Body of pancreas (tissue), 4 donors: ENCODE results near the gene CHST10.

Source experiments
- POLR2A ChIP-seq, 3 donors: fragments of 450-650 bp; IDR thresholded peaks; one replicate each; pipeline ENCODE4 v1.6.1; 2016; ENCODE audit warnings: antibody characterized with exemption in 3 of 3, mild to moderate bottlenecking in 2 of 3
- TF ChIP-seq, protein P1 (sequence below), 7 experiments: fragments of 450-650 bp in 4 of 7; fragments of 200-600 bp in 3 of 7; sonication (generic) in 3 of 7; IDR thresholded peaks; one replicate each; pipeline ENCODE4 v1.5.1; 2016 to 2019; ENCODE audit warnings: antibody characterized with exemption in 7 of 7

DNA sequence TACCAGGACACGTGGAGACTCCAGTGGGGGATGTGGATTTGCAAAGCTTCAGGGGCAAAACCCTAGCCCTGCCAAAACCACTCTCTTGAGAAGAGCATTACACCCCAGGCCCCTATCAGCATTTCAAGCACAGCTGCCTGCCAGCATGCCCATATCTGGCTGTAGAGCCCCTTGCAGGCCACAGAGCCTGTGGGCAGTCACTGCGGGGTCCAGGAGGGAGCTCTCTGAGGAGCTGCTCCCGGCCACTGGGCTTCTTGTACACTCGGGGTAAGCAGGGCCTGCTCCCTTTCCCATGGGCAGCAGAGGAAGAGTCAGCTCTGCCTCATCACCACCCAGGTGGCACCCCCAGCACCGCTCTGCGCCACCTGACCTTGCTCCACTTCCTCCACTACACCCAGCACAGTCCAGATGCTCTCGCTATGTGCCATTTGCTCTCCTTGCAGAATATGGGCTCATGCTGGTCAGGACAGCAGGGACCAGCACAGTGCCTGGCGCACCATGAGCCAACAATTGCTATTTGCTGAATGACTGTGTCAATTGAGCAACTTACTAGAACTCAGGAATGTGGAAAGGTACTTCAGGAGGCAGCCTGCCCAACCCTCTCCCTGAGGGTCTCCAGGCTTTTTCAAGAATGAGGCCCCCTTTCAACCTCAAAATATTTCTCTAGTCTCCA is 7.4 kb downstream of the CHST10 start:
- no peak for TF ChIP-seq POLR2A (IDR thresholded peaks at IDR 0.05)
- TF ChIP-seq, protein P1, sequence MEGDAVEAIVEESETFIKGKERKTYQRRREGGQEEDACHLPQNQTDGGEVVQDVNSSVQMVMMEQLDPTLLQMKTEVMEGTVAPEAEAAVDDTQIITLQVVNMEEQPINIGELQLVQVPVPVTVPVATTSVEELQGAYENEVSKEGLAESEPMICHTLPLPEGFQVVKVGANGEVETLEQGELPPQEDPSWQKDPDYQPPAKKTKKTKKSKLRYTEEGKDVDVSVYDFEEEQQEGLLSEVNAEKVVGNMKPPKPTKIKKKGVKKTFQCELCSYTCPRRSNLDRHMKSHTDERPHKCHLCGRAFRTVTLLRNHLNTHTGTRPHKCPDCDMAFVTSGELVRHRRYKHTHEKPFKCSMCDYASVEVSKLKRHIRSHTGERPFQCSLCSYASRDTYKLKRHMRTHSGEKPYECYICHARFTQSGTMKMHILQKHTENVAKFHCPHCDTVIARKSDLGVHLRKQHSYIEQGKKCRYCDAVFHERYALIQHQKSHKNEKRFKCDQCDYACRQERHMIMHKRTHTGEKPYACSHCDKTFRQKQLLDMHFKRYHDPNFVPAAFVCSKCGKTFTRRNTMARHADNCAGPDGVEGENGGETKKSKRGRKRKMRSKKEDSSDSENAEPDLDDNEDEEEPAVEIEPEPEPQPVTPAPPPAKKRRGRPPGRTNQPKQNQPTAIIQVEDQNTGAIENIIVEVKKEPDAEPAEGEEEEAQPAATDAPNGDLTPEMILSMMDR (IDR thresholded peaks at IDR 0.05) = no peak
